Measurements from ENCODE around the gene MYL12A.
A peak's percentile ranks its signal among the peaks of the same experiment; 100 is the strongest.

MYL12A gene

GRCh38 chr18:3248062-3248657, 559 bp downstream of the MYL12A start:
- in situ Hi-C loops (cut with HindIII; ENCODE audit: low sequenced_read_pairs), result no loop called here
- DNase-seq (ENCODE audit: low read depth, low spot score), result peak; percentile 59
- peak overlapping the region; percentile 94 for H3K4me3 ChIP-seq (ENCODE audit: low read depth, low read length)
- no peak for TF ChIP-seq CTCF (IDR thresholded peaks at IDR 0.05; ENCODE audit: low read depth, low read length)

- in situ Hi-C loops (cut with HindIII; ENCODE audit: low sequenced_read_pairs), result no loop called here
- TF ChIP-seq CTCF (IDR thresholded peaks at IDR 0.05; ENCODE audit: low read depth, low read length), result no peak
- DNase-seq (ENCODE audit: low read depth, low spot score), result peak; percentile 63
Measured at GRCh38 chr18:3248658-3249359, 1.2 kb downstream of the MYL12A start.

GRCh38 chr18:3250237-3251107, 2.9 kb downstream of the MYL12A start:
- in situ Hi-C loops (cut with HindIII; ENCODE audit: low sequenced_read_pairs), result no loop called here
- DNase-seq (ENCODE audit: low read depth, low spot score), result peak; percentile 72
- TF ChIP-seq CTCF (IDR thresholded peaks at IDR 0.05; ENCODE audit: low read depth, low read length), result no peak
- H3K4me3 ChIP-seq (ENCODE audit: low read depth, low read length), result peak overlapping the region; percentile 9

More at GRCh38 chr18:3248658-3249359, 1.2 kb downstream of the MYL12A start:
- peak overlapping the region; percentile 94 for H3K4me3 ChIP-seq (ENCODE audit: low read depth, low read length)

GRCh38 chr18:3251249-3251962, 3.8 kb downstream of the MYL12A start:
- DNase-seq (ENCODE audit: low read depth, low spot score), result no peak
- peak overlapping the region; percentile 2 for H3K4me3 ChIP-seq (ENCODE audit: low read depth, low read length)
- in situ Hi-C loops (cut with HindIII; ENCODE audit: low sequenced_read_pairs), result no loop called here
- TF ChIP-seq CTCF (IDR thresholded peaks at IDR 0.05; ENCODE audit: low read depth, low read length), result no peak

GRCh38 chr18:3251963-3252277, 4.3 kb downstream of the MYL12A start:
- no peak for TF ChIP-seq CTCF (IDR thresholded peaks at IDR 0.05; ENCODE audit: low read depth, low read length)
- no peak for DNase-seq (ENCODE audit: low read depth, low spot score)
- in situ Hi-C loops (cut with HindIII; ENCODE audit: low sequenced_read_pairs), result no loop called here
- no peak overlapping the region for H3K4me3 ChIP-seq (ENCODE audit: low read depth, low read length)

- in situ Hi-C loops (cut with HindIII; ENCODE audit: low sequenced_read_pairs), result no loop called here
- no peak overlapping the region for H3K4me3 ChIP-seq (ENCODE audit: low read depth, low read length)
- DNase-seq (ENCODE audit: low read depth, low spot score), result no peak
- TF ChIP-seq CTCF (IDR thresholded peaks at IDR 0.05; ENCODE audit: low read depth, low read length), result no peak
Measured at GRCh38 chr18:3252843-3253242, 5.2 kb downstream of the MYL12A start.

All from astrocyte of the spinal cord (primary cell).